DND-41 (cell line): Measurements from ENCODE around the gene MGAM2.

ENCODE experiments used
- CTCF ChIP-seq: IDR thresholded peaks from 2 replicates; pipeline ENCODE4 v1.5.1; 2012; ENCODE audit warnings: borderline replicate concordance, low read length, moderate library complexity, mild to moderate bottlenecking; ENCODE audit not compliant: poor library complexity, severe bottlenecking; ENCODE audit errors: extremely low read depth
- EZH2 ChIP-seq: IDR thresholded peaks from 3 replicates; pipeline ENCODE4 v1.6.1; 2012; ENCODE audit warnings: borderline replicate concordance, low read depth, mild to moderate bottlenecking, moderate library complexity, low read length, inconsistent platforms; ENCODE audit not compliant: severe bottlenecking

GRCh38 chr7:142094861-142095260, 16.7 kb upstream of the MGAM2 start:
- no peak for TF ChIP-seq CTCF
- no peak for TF ChIP-seq EZH2
